Measurements from ENCODE around the gene MRPL27.

The MRPL27 gene

GRCh38 chr17:50355336-50355700 is 17.7 kb downstream of the MRPL27 start:
- DNase-seq (ENCODE audit: low read depth) = no peak
- H3K4me3 ChIP-seq (ENCODE audit: low read depth, low read length) = no peak overlapping the region
- TF ChIP-seq CTCF (IDR thresholded peaks at IDR 0.05; ENCODE audit: insufficient read depth, low read depth, low read length, missing control alignments) = no peak

GRCh38 chr17:50354776-50355175 is 18.2 kb downstream of the MRPL27 start:
- TF ChIP-seq CTCF (IDR thresholded peaks at IDR 0.05; ENCODE audit: insufficient read depth, low read depth, low read length, missing control alignments) = no peak

GRCh38 chr17:50354198-50354597 is 18.8 kb downstream of the MRPL27 start:
- no peak for TF ChIP-seq CTCF (IDR thresholded peaks at IDR 0.05; ENCODE audit: insufficient read depth, low read depth, low read length, missing control alignments)
- DNase-seq (ENCODE audit: low read depth) = no peak

More at GRCh38 chr17:50354776-50355175, 18.2 kb downstream of the MRPL27 start:
- no peak overlapping the region for H3K4me3 ChIP-seq (ENCODE audit: low read depth, low read length)
- DNase-seq (ENCODE audit: low read depth) = no peak

GRCh38 chr17:50353600-50354195 is 19.3 kb downstream of the MRPL27 start:
- TF ChIP-seq CTCF (IDR thresholded peaks at IDR 0.05; ENCODE audit: insufficient read depth, low read depth, low read length, missing control alignments) = no peak
- DNase-seq (ENCODE audit: low read depth) = no peak
- no peak overlapping the region for H3K4me3 ChIP-seq (ENCODE audit: low read depth, low read length)

More at GRCh38 chr17:50354198-50354597, 18.8 kb downstream of the MRPL27 start:
- no peak overlapping the region for H3K4me3 ChIP-seq (ENCODE audit: low read depth, low read length)

- TF ChIP-seq CTCF (IDR thresholded peaks at IDR 0.05; ENCODE audit: insufficient read depth, low read depth, low read length, missing control alignments) = no peak
- no peak for DNase-seq (ENCODE audit: low read depth)
- H3K4me3 ChIP-seq (ENCODE audit: low read depth, low read length) = no peak overlapping the region
Measured at GRCh38 chr17:50352693-50353599, 20.0 kb downstream of the MRPL27 start.

GRCh38 chr17:50352072-50352692 is 20.8 kb downstream of the MRPL27 start:
- no peak overlapping the region for H3K4me3 ChIP-seq (ENCODE audit: low read depth, low read length)
- TF ChIP-seq CTCF (IDR thresholded peaks at IDR 0.05; ENCODE audit: insufficient read depth, low read depth, low read length, missing control alignments) = no peak
- DNase-seq (ENCODE audit: low read depth) = no peak
